Measurements from ENCODE around the gene BICD2. TPM values are rescaled to one million over a fixed set of nuclear protein-coding genes. Genes with fewer than 3 reads are reported as not detected.

The BICD2 gene
- total RNA-seq, 1 donor from 2014 or later: 43.7 TPM

- no peaks in the 10 kb centered on the region for H3K4me1 Mint-ChIP-seq (ENCODE audit: low read depth, unreplicated experiment)
- no peak overlapping the region for H3K27ac Mint-ChIP-seq (ENCODE audit: unreplicated experiment)
- no peak for TF ChIP-seq CTCF (IDR thresholded peaks at IDR 0.05; ENCODE audit: partially characterized antibody, unreplicated experiment)
- peaks cover under 1% of the 10 kb centered on the region for H3K36me3 Mint-ChIP-seq (ENCODE audit: unreplicated experiment)
- H3K4me3 Mint-ChIP-seq (ENCODE audit: unreplicated experiment): no peak overlapping the region
- no peak for DNase-seq
- H3K9me3 Mint-ChIP-seq (ENCODE audit: unreplicated experiment): no peaks in the 10 kb centered on the region
- peaks cover under 1% of the 10 kb centered on the region for H3K27me3 Mint-ChIP-seq (ENCODE audit: unreplicated experiment)
These were observed 79.6 kb downstream of the BICD2 start for GRCh38 chr9:92685022-92685421.

GRCh38 chr9:92682269-92682668, 82.4 kb downstream of the BICD2 start:
- no peak for TF ChIP-seq CTCF (IDR thresholded peaks at IDR 0.05; ENCODE audit: partially characterized antibody, unreplicated experiment)
- no peaks in the 10 kb centered on the region for H3K9me3 Mint-ChIP-seq (ENCODE audit: unreplicated experiment)
- no peak for DNase-seq
- H3K36me3 Mint-ChIP-seq (ENCODE audit: unreplicated experiment): no peaks in the 10 kb centered on the region
- H3K27ac Mint-ChIP-seq (ENCODE audit: unreplicated experiment): no peak overlapping the region
- H3K4me3 Mint-ChIP-seq (ENCODE audit: unreplicated experiment): no peak overlapping the region
- peaks cover 2% of the 10 kb centered on the region for H3K27me3 Mint-ChIP-seq (ENCODE audit: unreplicated experiment)
- H3K4me1 Mint-ChIP-seq (ENCODE audit: low read depth, unreplicated experiment): no peaks in the 10 kb centered on the region

- no peaks in the 10 kb centered on the region for H3K9me3 Mint-ChIP-seq (ENCODE audit: unreplicated experiment)
- no peak for TF ChIP-seq CTCF (IDR thresholded peaks at IDR 0.05; ENCODE audit: partially characterized antibody, unreplicated experiment)
- no peaks in the 10 kb centered on the region for H3K4me1 Mint-ChIP-seq (ENCODE audit: low read depth, unreplicated experiment)
- no peak overlapping the region for H3K4me3 Mint-ChIP-seq (ENCODE audit: unreplicated experiment)
- H3K27ac Mint-ChIP-seq (ENCODE audit: unreplicated experiment): no peak overlapping the region
- H3K27me3 Mint-ChIP-seq (ENCODE audit: unreplicated experiment): peaks cover 2% of the 10 kb centered on the region
- no peak for DNase-seq
- no peaks in the 10 kb centered on the region for H3K36me3 Mint-ChIP-seq (ENCODE audit: unreplicated experiment)
These were observed 84.2 kb downstream of the BICD2 start for GRCh38 chr9:92680166-92681119.

GRCh38 chr9:92679413-92680165, 85.0 kb downstream of the BICD2 start:
- H3K9me3 Mint-ChIP-seq (ENCODE audit: unreplicated experiment): no peaks in the 10 kb centered on the region
- TF ChIP-seq CTCF (IDR thresholded peaks at IDR 0.05; ENCODE audit: partially characterized antibody, unreplicated experiment): no peak
- H3K27me3 Mint-ChIP-seq (ENCODE audit: unreplicated experiment): peaks cover 2% of the 10 kb centered on the region
- H3K4me3 Mint-ChIP-seq (ENCODE audit: unreplicated experiment): no peak overlapping the region
- H3K36me3 Mint-ChIP-seq (ENCODE audit: unreplicated experiment): no peaks in the 10 kb centered on the region
- no peaks in the 10 kb centered on the region for H3K4me1 Mint-ChIP-seq (ENCODE audit: low read depth, unreplicated experiment)
- no peak for DNase-seq
- H3K27ac Mint-ChIP-seq (ENCODE audit: unreplicated experiment): no peak overlapping the region

Data from glutamatergic neuron (in vitro differentiated cells).